Nephron (organoid): ENCODE results near the gene SLMAP.

ENCODE experiments used
- H3K27ac Mint-ChIP-seq, 3 experiments: 2 replicates each; pipeline ENCODE4 v1.8.0; 2020; ENCODE audit warnings: mixed read lengths in 3 of 3, mild to moderate bottlenecking in 2 of 3, moderate library complexity in 1 of 3
- H3K27me3 Mint-ChIP-seq: 2 replicates; pipeline ENCODE4 v1.8.0; 2021; ENCODE audit warnings: low read depth, mild to moderate bottlenecking, moderate library complexity, mixed read lengths
- H3K36me3 Mint-ChIP-seq: 2 replicates; pipeline ENCODE4 v1.8.0; 2020; ENCODE audit warnings: low read depth, mixed read lengths
- H3K4me1 Mint-ChIP-seq: 2 replicates; pipeline ENCODE4 v1.8.0; 2020; ENCODE audit warnings: mixed read lengths
- H3K4me3 Mint-ChIP-seq, 3 experiments: 2 replicates each; pipeline ENCODE4 v1.8.0; 2020; ENCODE audit warnings: mild to moderate bottlenecking in 3 of 3, mixed read lengths in 3 of 3, moderate library complexity in 2 of 3
- H3K9me3 Mint-ChIP-seq: 2 replicates; pipeline ENCODE4 v1.8.0; 2020; ENCODE audit warnings: mixed read lengths
- CTCF ChIP-seq, 3 experiments: fragments of 200-600 bp; sonication (generic); IDR thresholded peaks; one replicate each; pipeline ENCODE4 v1.5.0; 2021; ENCODE audit warnings: antibody characterized with exemption in 3 of 3; ENCODE audit not compliant: unreplicated experiment in 3 of 3

SLMAP gene

GRCh38 chr3:57961177-57961827 is 205.2 kb downstream of the SLMAP start:
- peak overlapping the region in 2 of 3 experiments; percentile 83 to 87 for H3K27ac Mint-ChIP-seq
- H3K27me3 Mint-ChIP-seq = peaks cover 3% of the 10 kb centered on the region

GRCh38 chr3:57961828-57962447 is 205.8 kb downstream of the SLMAP start:
- H3K27ac Mint-ChIP-seq = peak overlapping the region in 2 of 3 experiments; percentile 83 to 87
- TF ChIP-seq CTCF (IDR thresholded peaks at IDR 0.05; ENCODE audit: unreplicated experiment in 3 of 3) = no peak

More at GRCh38 chr3:57961177-57961827, 205.2 kb downstream of the SLMAP start:
- Mint-ChIP-seq H3K4me1 (peaks cover 15% of the 10 kb centered on the region), H3K36me3 (no peaks in the 10 kb centered on the region), H3K9me3 (no peaks in the 10 kb centered on the region), H3K4me3 (no peak overlapping the region)
- no peak for TF ChIP-seq CTCF (IDR thresholded peaks at IDR 0.05; ENCODE audit: unreplicated experiment in 3 of 3)

GRCh38 chr3:57962448-57962834 is 206.3 kb downstream of the SLMAP start:
- Mint-ChIP-seq H3K4me3 (no peak overlapping the region), H3K36me3 (no peaks in the 10 kb centered on the region), H3K4me1 (peaks cover 19% of the 10 kb centered on the region), H3K9me3 (no peaks in the 10 kb centered on the region), H3K27me3 (peaks cover 3% of the 10 kb centered on the region), H3K27ac (peak overlapping the region in 2 of 3 experiments; percentile 83 to 87)
- TF ChIP-seq CTCF (IDR thresholded peaks at IDR 0.05; ENCODE audit: unreplicated experiment in 3 of 3) = no peak

More at GRCh38 chr3:57961828-57962447, 205.8 kb downstream of the SLMAP start:
- H3K4me3 Mint-ChIP-seq = peak overlapping the region in 1 of 3 experiments; percentile 7
- peaks cover 3% of the 10 kb centered on the region for H3K27me3 Mint-ChIP-seq
- no peaks in the 10 kb centered on the region for H3K9me3 Mint-ChIP-seq
- H3K4me1 Mint-ChIP-seq = peaks cover 15% of the 10 kb centered on the region
- H3K36me3 Mint-ChIP-seq = no peaks in the 10 kb centered on the region

- H3K36me3 Mint-ChIP-seq = no peaks in the 10 kb centered on the region
Measured at GRCh38 chr3:57963811-57964346, 207.8 kb downstream of the SLMAP start.

GRCh38 chr3:57966829-57967228 is 210.7 kb downstream of the SLMAP start:
- Mint-ChIP-seq H3K4me1 (peaks cover 18% of the 10 kb centered on the region), H3K36me3 (no peaks in the 10 kb centered on the region), H3K4me3 (no peak overlapping the region), H3K27me3 (peaks cover 1% of the 10 kb centered on the region), H3K9me3 (no peaks in the 10 kb centered on the region), H3K27ac (peak overlapping the region in 2 of 3 experiments; percentile 22 to 23)
- TF ChIP-seq CTCF (IDR thresholded peaks at IDR 0.05; ENCODE audit: unreplicated experiment in 3 of 3) = no peak

More at GRCh38 chr3:57963811-57964346, 207.8 kb downstream of the SLMAP start:
- H3K27ac Mint-ChIP-seq = peak overlapping the region in 1 of 3 experiments; percentile 64
- TF ChIP-seq CTCF (IDR thresholded peaks at IDR 0.05; ENCODE audit: unreplicated experiment in 3 of 3) = no peak
- H3K27me3 Mint-ChIP-seq = peaks cover 3% of the 10 kb centered on the region
- no peak overlapping the region for H3K4me3 Mint-ChIP-seq
- H3K4me1 Mint-ChIP-seq = peaks cover 19% of the 10 kb centered on the region
- H3K9me3 Mint-ChIP-seq = no peaks in the 10 kb centered on the region
